B cell (primary cell): Measurements from ENCODE around the gene VAC14. TPM values are rescaled to one million over a fixed set of nuclear protein-coding genes. Genes with fewer than 3 reads are reported as not detected.

Source experiments
- ATAC-seq: fragments of 200-7000 bp; cut with Tn5 transposase; one replicate; pipeline ENCODE4 v1.10.0; 2021; ENCODE audit warnings: low read depth, mild to moderate bottlenecking, moderate number of reproducible peaks, moderate library complexity
- CTCF ChIA-PET: fragments of 350-600 bp; sonication (Branson Sonifier 250); formaldehyde crosslinking; loops from one replicate; lab custom pipeline; 2021; ENCODE audit warnings: antibody characterized with exemption, inconsistent platforms; lab: Charles Lee
- POLR2A ChIA-PET: fragments of 350-600 bp; sonication (Branson Sonifier 250); formaldehyde crosslinking; loops from one replicate; lab custom pipeline; 2021; ENCODE audit warnings: antibody characterized with exemption; lab: Charles Lee
- DNase-seq: peaks from one replicate; pipeline ENCODE4 v3.0.0; 2013
- H2AFZ ChIP-seq: 2 replicates; pipeline ENCODE4 v1.6.1; 2012; ENCODE audit warnings: mild to moderate bottlenecking, low read depth, low read length; ENCODE audit not compliant: insufficient read depth, poor library complexity, severe bottlenecking
- H3K27ac ChIP-seq, 2 donors: 1 replicate in 1 of 2; 2 replicates in 1 of 2; pipeline ENCODE4 v1.5.1; 2012 to 2013; ENCODE audit warnings: low read length in 2 of 2, mild to moderate bottlenecking in 2 of 2, moderate library complexity in 1 of 2
- H3K27me3 ChIP-seq, 4 experiments: fragments of 200-600 bp in 1 of 4; sonication (generic) in 1 of 4; replicated peaks in 1 of 4; 1 replicate in 2 of 4; 2 replicates in 2 of 4; pipeline versions ENCODE4 v1.6.1 to v1.7.0; 2013 to 2016; ENCODE audit warnings: low read length in 3 of 4, mild to moderate bottlenecking in 2 of 4, mixed read lengths in 1 of 4, moderate library complexity in 1 of 4; ENCODE audit not compliant: insufficient read depth in 4 of 4, control insufficient read depth in 3 of 4; ENCODE audit errors: control extremely low read depth in 1 of 4
- H3K36me3 ChIP-seq, 2 experiments: replicated peaks in 1 of 2; 1 replicate in 1 of 2; 2 replicates in 1 of 2; pipeline versions ENCODE4 v1.6.1 to v1.7.1; 2013; ENCODE audit warnings: low read length in 1 of 2; ENCODE audit not compliant: insufficient read depth in 2 of 2, control insufficient read depth in 1 of 2; ENCODE audit errors: control extremely low read depth in 1 of 2, extremely low read depth in 1 of 2
- H3K4me1 ChIP-seq, 2 donors: fragments of 200-600 bp in 1 of 2; sonication (generic) in 1 of 2; 1 replicate in 1 of 2; 2 replicates in 1 of 2; pipeline versions ENCODE4 v1.5.1 to v1.6.1; 2013 to 2017; ENCODE audit warnings: low read length in 2 of 2; ENCODE audit not compliant: control insufficient read depth in 2 of 2, insufficient read depth in 2 of 2
- H3K4me2 ChIP-seq: replicated peaks from 2 replicates; pipeline ENCODE3; 2012; ENCODE audit warnings: mild to moderate bottlenecking, low read depth, low read length; ENCODE audit not compliant: poor library complexity, severe bottlenecking
- H3K4me3 ChIP-seq, 5 experiments: fragments of 200-600 bp in 1 of 5; sonication (generic) in 1 of 5; 1 replicate in 3 of 5; 2 replicates in 2 of 5; pipeline versions ENCODE4 v1.5.1 to v1.7.0; 2011 to 2016; ENCODE audit warnings: low read length in 4 of 5, mild to moderate bottlenecking in 4 of 5, low read depth in 2 of 5, control low read depth in 1 of 5, moderate library complexity in 1 of 5; ENCODE audit not compliant: insufficient read depth in 1 of 5; ENCODE audit errors: control extremely low read depth in 1 of 5, extremely low read depth in 1 of 5
- H3K79me2 ChIP-seq: fragments of 200-600 bp; sonication (generic); one replicate; pipeline ENCODE4 v1.6.0; 2016; ENCODE audit warnings: low read length; ENCODE audit not compliant: control insufficient read depth, insufficient read depth
- H3K9ac ChIP-seq: fragments of 200-600 bp; sonication (generic); 2 replicates; pipeline ENCODE4 v1.6.1; 2017; ENCODE audit warnings: mild to moderate bottlenecking, low read length, moderate library complexity
- H3K9me3 ChIP-seq, 3 donors: one replicate each; pipeline versions ENCODE4 v1.6.1 to v1.7.1; 2013; ENCODE audit warnings: low read length in 2 of 3; ENCODE audit not compliant: control insufficient read depth in 2 of 3, insufficient read depth in 1 of 3; ENCODE audit errors: control extremely low read depth in 1 of 3
- H4K20me1 ChIP-seq: 2 replicates; pipeline ENCODE4 v1.6.0; 2012; ENCODE audit warnings: mild to moderate bottlenecking, low read length; ENCODE audit not compliant: insufficient read depth, control insufficient read depth, poor library complexity, severe bottlenecking
- H3K27ac Mint-ChIP-seq: one replicate; pipeline ENCODE4 v1.8.0; 2021; ENCODE audit warnings: mixed read lengths
- H3K27me3 Mint-ChIP-seq: one replicate; pipeline ENCODE4 v1.8.0; 2021; ENCODE audit warnings: mixed read lengths
- H3K4me1 Mint-ChIP-seq: one replicate; pipeline ENCODE4 v1.8.0; 2021; ENCODE audit warnings: mixed read lengths
- H3K4me3 Mint-ChIP-seq: one replicate; pipeline ENCODE4 v1.8.0; 2021; ENCODE audit warnings: mixed read lengths
- H3K9me3 Mint-ChIP-seq: one replicate; pipeline ENCODE4 v1.8.0; 2022; ENCODE audit warnings: mixed read lengths; ENCODE audit not compliant: insufficient read depth
- CTCF ChIP-seq: fragments of 200-600 bp; IDR thresholded peaks from one replicate; pipeline ENCODE4 v1.8.0; 2022; ENCODE audit warnings: antibody characterized with exemption, mild to moderate bottlenecking
- EZH2 ChIP-seq: IDR thresholded peaks from 2 replicates; pipeline ENCODE4 v1.6.1; 2012; ENCODE audit warnings: borderline replicate concordance, low read depth, mild to moderate bottlenecking, moderate library complexity, low read length; ENCODE audit not compliant: insufficient read depth, poor library complexity, severe bottlenecking
- WGBS: methylation state at CpG from one replicate; pipeline ENCODE4 v1.1.5; 2013; ENCODE audit warnings: missing lambda C conversion rate; ENCODE audit not compliant: insufficient coverage; 5-methylcytosine and 5-hydroxymethylcytosine counted together
- intact Hi-C: fragments of 100-400 bp; cut with micrococcal nuclease; formaldehyde crosslinking; loops from one replicate; pipeline ENCODE4 v1.10.0; 2022
- polyA plus RNA-seq: library from polyadenylated mRNA; depleted of rRNA; stranded (reverse); fragments of >200 nt; gene quantifications from 2 replicates; pipeline ENCODE4 v1.2.3, GENCODE V29; 2012
- total RNA-seq, 2 donors: library from RNA; stranded (reverse); fragments of 120-200 nt in 1 of 2; gene quantifications; 1 replicate in 1 of 2; 2 replicates in 1 of 2; pipeline versions ENCODE4 v1.2.3 to v1.2.4, GENCODE V29; 2013 to 2022

Gene VAC14
- total and polyA plus RNA-seq, 2 donors (not counting 1 experiment from before 2014, with no cell fraction given), result 42.6 to 64.7 TPM

DNA sequence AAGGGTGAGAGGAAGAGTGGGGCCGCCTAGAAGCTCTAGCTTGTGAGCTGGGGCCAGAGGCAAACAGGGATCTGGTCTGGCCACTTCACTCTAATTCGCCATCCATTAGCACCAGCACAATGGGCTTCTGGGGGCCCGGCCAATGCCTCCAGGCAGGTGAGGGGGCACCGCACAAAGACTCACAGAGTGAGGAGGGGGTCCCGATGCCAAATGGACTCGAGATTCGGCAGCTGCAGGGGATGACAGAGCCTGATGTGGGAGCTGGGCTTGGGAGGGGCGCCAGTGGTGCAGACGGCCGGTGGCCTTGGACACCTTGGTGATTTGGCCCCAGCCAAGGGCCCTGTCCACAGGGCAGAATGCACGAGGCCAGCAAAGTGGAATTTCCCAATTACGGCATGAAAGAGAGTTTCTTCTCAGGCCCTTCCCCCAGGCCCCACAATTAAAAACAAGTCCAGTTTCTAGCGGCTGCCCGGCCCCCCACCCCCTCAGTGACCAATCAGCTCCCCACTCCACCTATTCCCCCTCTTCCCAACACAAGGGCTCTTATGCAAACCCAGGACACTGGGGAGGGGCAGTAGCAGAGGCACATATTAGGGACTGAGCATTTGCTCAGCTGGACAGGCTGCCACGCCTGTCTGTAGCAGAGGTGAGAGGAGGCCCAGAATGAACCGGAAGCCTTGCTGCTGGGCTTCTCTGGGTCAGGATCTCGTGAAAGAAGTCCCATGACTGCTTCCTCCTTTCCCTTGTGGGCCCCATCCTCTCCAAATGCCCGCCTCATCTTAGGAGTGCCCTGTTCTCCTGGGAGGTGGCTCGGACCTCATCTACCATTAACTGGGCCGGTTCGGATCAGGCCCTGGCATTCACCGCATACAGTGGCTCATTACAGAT lies 75.7 kb downstream of the VAC14 start:
- no peaks in the 10 kb centered on the region for H3K79me2 ChIP-seq
- H3K9ac ChIP-seq, result no peak overlapping the region
- H3K27me3 Mint-ChIP-seq, result no peaks in the 10 kb centered on the region
- peaks cover 0 to 4% (median 0%) of the 10 kb centered on the region in 3 donors for H3K9me3 ChIP-seq
- H3K4me3 ChIP-seq, result no peak overlapping the region
- H3K36me3 ChIP-seq, result peaks cover 0 to 47% of the 10 kb centered on the region in 2 experiments
- H3K4me3 Mint-ChIP-seq, result no peak overlapping the region
- DNase-seq, result no peak
- no peak for TF ChIP-seq EZH2
- H4K20me1 ChIP-seq, result no peaks in the 10 kb centered on the region
- intact Hi-C loops, result no loop called here
- CTCF ChIA-PET, result no interaction called here
- H3K27ac ChIP-seq, result no peak overlapping the region
- WGBS, result 93% methylated on average over 14 of the region's 22 CpGs
- ATAC-seq, result no peak
- H3K4me1 ChIP-seq, result no peaks in the 10 kb centered on the region
- POLR2A ChIA-PET, result no interaction called here
- peaks cover under 1% of the 10 kb centered on the region for H3K9me3 Mint-ChIP-seq
- H3K27ac Mint-ChIP-seq, result no peak overlapping the region
- H3K27me3 ChIP-seq, result no peaks in the 10 kb centered on the region
- no peak overlapping the region for H2AFZ ChIP-seq
- H3K4me2 ChIP-seq, result no peak overlapping the region
- H3K4me1 Mint-ChIP-seq, result no peaks in the 10 kb centered on the region

- ATAC-seq, result no peak
- Histone ChIP-seq H3K27ac (no peak overlapping the region), H2AFZ (no peak overlapping the region), H3K4me3 (no peak overlapping the region), H3K79me2 (no peaks in the 10 kb centered on the region), H3K4me1 (no peaks in the 10 kb centered on the region), H3K4me2 (no peak overlapping the region), H3K36me3 (peaks cover 0 to 45% of the 10 kb centered on the region in 2 experiments), H4K20me1 (no peaks in the 10 kb centered on the region), H3K9me3 (peaks cover 0 to 4% (median 0%) of the 10 kb centered on the region in 3 donors), H3K9ac (no peak overlapping the region), H3K27me3 (no peaks in the 10 kb centered on the region)
- 97% methylated on average over 14 of the region's 15 CpGs for WGBS
- intact Hi-C loops, result no loop called here
- peaks cover 5% of the 10 kb centered on the region for H3K9me3 Mint-ChIP-seq
- DNase-seq, result no peak
- no peak overlapping the region for H3K4me3 Mint-ChIP-seq
- TF ChIP-seq CTCF (no peak), EZH2 (no peak)
- POLR2A ChIA-PET, result no interaction called here
- CTCF ChIA-PET, result no interaction called here
- H3K27ac Mint-ChIP-seq, result no peak overlapping the region
- no peaks in the 10 kb centered on the region for H3K4me1 Mint-ChIP-seq
- H3K27me3 Mint-ChIP-seq, result no peaks in the 10 kb centered on the region
Measured at GRCh38 chr16:70724146-70725023, 76.6 kb downstream of the VAC14 start.
